T-helper 17 cell (primary cell): ENCODE data around the gene NKX2-3. TPM values are rescaled to one million over a fixed set of nuclear protein-coding genes. Genes with fewer than 3 reads are reported as not detected.

ENCODE experiments used
- ATAC-seq: fragments of 150-1000 bp; cut with Tn5 transposase; 2 replicates; pipeline ENCODE4 v1.10.0; 2021; ENCODE audit warnings: mild to moderate bottlenecking, moderate library complexity
- DNase-seq, 3 donors: peaks; one replicate each; pipeline versions ENCODE4 v3.0.0 to v3.0.0-alpha.2; 2020 to 2021
- H3K9me3 ChIP-seq: one replicate; pipeline ENCODE4 v1.7.0; 2013; ENCODE audit warnings: low read length, mild to moderate bottlenecking; ENCODE audit not compliant: control insufficient read depth, poor library complexity, severe bottlenecking
- H3K27ac Mint-ChIP-seq: one replicate; pipeline ENCODE4 v1.8.0; 2022; ENCODE audit warnings: mild to moderate bottlenecking, moderate library complexity, mixed read lengths
- H3K27me3 Mint-ChIP-seq: one replicate; pipeline ENCODE4 v1.8.0; 2022; ENCODE audit warnings: mixed read lengths
- H3K36me3 Mint-ChIP-seq: one replicate; pipeline ENCODE4 v1.8.0; 2022; ENCODE audit warnings: low read depth, mixed read lengths
- H3K4me1 Mint-ChIP-seq: one replicate; pipeline ENCODE4 v1.8.0; 2022; ENCODE audit warnings: mild to moderate bottlenecking, mixed read lengths
- H3K4me3 Mint-ChIP-seq: one replicate; pipeline ENCODE4 v1.8.0; 2022; ENCODE audit warnings: mild to moderate bottlenecking, moderate library complexity, mixed read lengths
- total RNA-seq, 4 donors: library from RNA in 2 of 4; stranded (reverse) in 2 of 4; gene quantifications; one replicate each; pipeline ENCODE4 v1.2.3 and lab custom pipeline; 2022 to 2026

NKX2-3 gene
- total RNA-seq, 2 donors from 2014 or later, result not detected

DNA sequence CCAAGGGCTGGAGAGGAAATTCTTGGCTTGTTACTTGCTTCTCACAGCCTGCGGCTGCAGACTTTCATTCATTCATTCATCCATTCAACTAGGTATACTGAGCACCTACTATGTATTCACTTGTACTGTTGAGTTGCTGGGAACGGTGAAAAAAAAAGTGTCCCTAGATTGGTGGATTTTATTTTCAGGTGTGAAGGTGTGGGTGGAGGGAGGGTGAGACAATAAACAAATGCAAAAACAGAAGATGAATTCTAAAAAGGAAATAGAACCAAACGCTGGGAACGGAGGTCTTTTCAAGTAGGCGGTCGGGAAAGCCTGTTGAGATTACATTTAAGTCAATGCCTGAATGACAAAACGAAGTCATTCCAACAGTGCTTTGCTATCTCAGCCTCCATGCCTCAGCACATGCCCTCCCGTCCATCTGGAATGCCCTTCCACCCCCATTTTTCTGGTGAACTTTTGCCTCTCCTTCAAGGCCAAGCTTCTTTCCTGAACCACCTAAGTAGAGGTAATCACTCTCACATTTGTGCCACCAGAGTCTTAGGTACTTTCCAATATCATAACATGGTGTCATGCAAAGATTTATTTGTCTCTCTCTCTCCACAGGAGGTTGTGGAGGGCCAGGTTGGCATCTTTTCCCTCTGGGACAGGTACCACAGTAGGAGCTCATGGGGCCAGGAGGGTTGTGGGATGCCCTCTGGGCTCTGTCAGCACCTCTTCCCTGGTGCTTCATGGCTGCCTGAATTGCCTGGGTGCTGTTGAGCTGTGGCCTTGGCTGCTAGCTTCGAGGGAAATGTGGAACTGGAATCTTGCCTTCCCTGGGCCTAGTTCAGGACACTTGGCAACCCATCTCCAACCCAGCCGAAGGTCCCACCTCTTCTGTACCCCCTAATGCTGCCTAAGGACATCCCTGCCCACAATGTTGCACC, 5.5 kb downstream of the NKX2-3 start:
- peaks cover 6% of the 10 kb centered on the region for H3K4me1 Mint-ChIP-seq
- no peak overlapping the region for H3K27ac Mint-ChIP-seq
- peaks cover 81% of the 10 kb centered on the region for H3K27me3 Mint-ChIP-seq
- H3K36me3 Mint-ChIP-seq, result peaks cover under 1% of the 10 kb centered on the region
- ATAC-seq (no peak), DNase-seq (no peak)
- H3K9me3 ChIP-seq, result no peaks in the 10 kb centered on the region
- H3K4me3 Mint-ChIP-seq, result no peak overlapping the region

DNA sequence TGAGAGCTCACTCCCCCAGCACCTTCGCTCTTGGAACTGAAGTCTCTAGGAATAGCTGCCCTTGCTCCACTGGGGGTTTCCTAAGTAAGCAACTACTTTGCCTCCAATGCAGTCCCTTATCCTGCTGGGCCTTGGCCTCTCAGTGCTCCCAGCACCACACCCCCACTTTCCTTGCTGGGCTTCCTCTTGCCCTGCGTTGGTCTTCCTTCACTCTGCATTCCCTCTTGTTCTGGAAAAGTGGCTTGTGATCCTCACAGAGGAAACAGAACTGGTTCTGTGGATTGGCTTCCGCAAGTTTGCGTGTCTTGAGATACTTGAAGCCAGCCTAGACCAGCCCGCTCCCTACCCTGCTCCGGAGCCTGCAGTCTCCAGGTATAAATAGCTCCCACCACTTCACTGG, 6.4 kb downstream of the NKX2-3 start:
- DNase-seq, result no peak
- Mint-ChIP-seq H3K36me3 (no peaks in the 10 kb centered on the region), H3K27me3 (peaks cover 81% of the 10 kb centered on the region), H3K4me3 (no peak overlapping the region), H3K27ac (no peak overlapping the region), H3K4me1 (peaks cover 6% of the 10 kb centered on the region)
- no peaks in the 10 kb centered on the region for H3K9me3 ChIP-seq
- ATAC-seq, result no peak

DNA sequence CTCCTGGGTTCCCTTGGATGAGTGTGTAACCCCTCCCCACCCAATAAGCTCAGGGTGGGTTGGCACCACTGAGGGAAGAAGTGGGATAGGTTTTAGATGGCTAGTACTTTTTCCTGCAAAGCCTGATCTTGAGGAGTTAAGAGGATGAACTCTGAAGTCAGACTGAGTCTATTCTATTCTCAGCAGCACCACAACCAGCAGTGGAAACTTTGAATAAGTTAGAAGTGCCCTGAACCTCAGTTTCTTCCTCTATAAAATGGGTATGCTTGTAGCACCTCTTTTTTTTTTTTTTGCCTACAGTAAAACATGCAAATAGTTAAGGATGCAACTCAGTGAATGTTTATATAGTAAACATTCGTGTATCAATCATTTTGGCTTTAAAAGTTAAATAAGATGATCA, 7.1 kb downstream of the NKX2-3 start:
- no peaks in the 10 kb centered on the region for H3K9me3 ChIP-seq
- Mint-ChIP-seq H3K4me1 (peaks cover 6% of the 10 kb centered on the region), H3K27me3 (peaks cover 81% of the 10 kb centered on the region), H3K27ac (no peak overlapping the region), H3K4me3 (no peak overlapping the region), H3K36me3 (no peaks in the 10 kb centered on the region)
- DNase-seq (no peak), ATAC-seq (no peak)

GRCh38 chr10:99540306-99540656, 7.5 kb downstream of the NKX2-3 start:
- H3K4me3 Mint-ChIP-seq, result no peak overlapping the region
- H3K9me3 ChIP-seq, result no peaks in the 10 kb centered on the region
- peaks cover 6% of the 10 kb centered on the region for H3K4me1 Mint-ChIP-seq
- no peak overlapping the region for H3K27ac Mint-ChIP-seq
- no peaks in the 10 kb centered on the region for H3K36me3 Mint-ChIP-seq
- ATAC-seq (no peak), DNase-seq (no peak)
- peaks cover 84% of the 10 kb centered on the region for H3K27me3 Mint-ChIP-seq

DNA sequence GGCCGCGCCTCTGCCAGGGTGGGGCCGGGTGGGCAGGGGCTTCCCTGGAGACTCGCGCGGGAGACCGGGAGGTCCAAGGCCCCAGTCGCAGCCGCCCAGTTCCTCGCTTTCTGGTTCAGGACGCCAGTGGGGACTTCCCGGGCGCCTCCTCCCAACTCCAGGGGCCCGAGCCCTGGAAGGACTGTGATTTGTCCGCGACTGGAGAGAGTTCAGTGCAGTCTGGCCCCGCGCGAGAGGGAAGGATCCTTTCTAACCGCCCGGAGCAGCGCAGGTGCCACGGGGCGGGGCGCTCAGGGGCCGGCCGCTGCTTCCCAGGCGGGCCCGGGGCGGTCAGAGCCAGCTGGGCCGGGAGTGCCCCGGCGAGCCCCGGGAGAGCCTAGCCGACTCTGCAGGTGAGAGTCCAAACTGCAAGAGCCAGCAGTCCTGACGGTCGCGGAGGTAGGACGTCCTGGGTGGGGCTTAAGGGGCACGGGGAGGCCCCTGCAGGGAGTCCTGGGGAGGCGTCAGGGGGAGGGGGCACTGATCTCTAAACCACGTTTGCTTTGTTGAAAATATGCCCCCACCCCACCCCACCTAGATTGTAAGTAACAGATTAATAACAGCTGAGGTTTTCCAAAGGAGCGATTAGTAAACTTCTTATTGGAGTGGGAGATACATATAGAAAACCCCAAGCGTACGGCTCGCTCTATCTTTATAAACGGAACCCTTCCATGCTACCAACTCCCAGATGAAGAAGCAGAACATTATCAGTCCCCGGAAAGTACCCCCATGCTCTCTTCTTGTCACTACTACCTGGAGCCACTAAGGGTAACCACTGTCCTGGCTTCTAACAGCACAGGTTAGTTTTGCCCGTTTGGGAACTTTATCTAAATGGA, 8.2 kb downstream of the NKX2-3 start:
- Mint-ChIP-seq H3K36me3 (no peaks in the 10 kb centered on the region), H3K4me1 (peaks cover 6% of the 10 kb centered on the region), H3K4me3 (peak overlapping the region; percentile 28), H3K27ac (no peak overlapping the region), H3K27me3 (peaks cover 88% of the 10 kb centered on the region)
- no peaks in the 10 kb centered on the region for H3K9me3 ChIP-seq
- ATAC-seq, result no peak
- no peak for DNase-seq

- peaks cover 82% of the 10 kb centered on the region for H3K27me3 Mint-ChIP-seq
- no peak for DNase-seq
- H3K4me1 Mint-ChIP-seq, result no peaks in the 10 kb centered on the region
- H3K9me3 ChIP-seq, result no peaks in the 10 kb centered on the region
- H3K27ac Mint-ChIP-seq, result no peak overlapping the region
- H3K4me3 Mint-ChIP-seq, result no peak overlapping the region
- no peak for ATAC-seq
- H3K36me3 Mint-ChIP-seq, result no peaks in the 10 kb centered on the region
Observed at GRCh38 chr10:99544322-99544721, 11.6 kb downstream of the NKX2-3 start.

- H3K9me3 ChIP-seq, result no peaks in the 10 kb centered on the region
- DNase-seq (no peak), ATAC-seq (no peak)
- H3K36me3 Mint-ChIP-seq, result peaks cover 4% of the 10 kb centered on the region
- H3K4me1 Mint-ChIP-seq, result peaks cover 3% of the 10 kb centered on the region
- H3K4me3 Mint-ChIP-seq, result no peak overlapping the region
- H3K27ac Mint-ChIP-seq, result no peak overlapping the region
- peaks cover 84% of the 10 kb centered on the region for H3K27me3 Mint-ChIP-seq
Observed at GRCh38 chr10:99548041-99548530, 15.3 kb downstream of the NKX2-3 start.

DNA sequence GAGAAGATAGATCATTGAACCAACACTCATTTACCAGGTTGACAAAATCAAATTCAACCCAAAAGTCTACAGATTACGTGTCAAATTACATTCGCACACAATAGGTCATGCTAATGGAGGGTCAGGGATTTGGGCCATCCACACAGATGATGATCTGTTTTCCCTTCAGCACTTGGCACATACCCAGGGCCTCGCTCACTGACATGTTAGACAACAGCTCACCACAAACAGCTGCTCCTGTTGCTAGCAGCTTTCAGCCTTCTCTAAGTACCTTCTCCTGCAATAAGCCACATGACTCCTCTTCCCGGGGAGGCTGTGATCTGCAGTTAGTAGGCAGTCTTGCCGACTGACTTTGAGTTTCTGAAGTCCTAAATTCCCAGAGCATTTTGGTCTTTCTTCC, 18.4 kb downstream of the NKX2-3 start:
- no peak for ATAC-seq
- no peak for DNase-seq
- Mint-ChIP-seq H3K36me3 (peaks cover 9% of the 10 kb centered on the region), H3K27me3 (peaks cover 77% of the 10 kb centered on the region), H3K27ac (no peak overlapping the region), H3K4me3 (no peak overlapping the region), H3K4me1 (peaks cover 5% of the 10 kb centered on the region)
- no peaks in the 10 kb centered on the region for H3K9me3 ChIP-seq

GRCh38 chr10:99551616-99552015, 18.9 kb downstream of the NKX2-3 start:
- Mint-ChIP-seq H3K36me3 (peaks cover 9% of the 10 kb centered on the region), H3K27me3 (peaks cover 72% of the 10 kb centered on the region), H3K4me3 (no peak overlapping the region), H3K27ac (no peak overlapping the region), H3K4me1 (peaks cover 5% of the 10 kb centered on the region)
- no peaks in the 10 kb centered on the region for H3K9me3 ChIP-seq
- DNase-seq (no peak), ATAC-seq (no peak)

GRCh38 chr10:99555371-99555770, 22.6 kb downstream of the NKX2-3 start:
- no peak overlapping the region for H3K4me3 Mint-ChIP-seq

GRCh38 chr10:99555825-99556523, 23.2 kb downstream of the NKX2-3 start:
- H3K4me3 Mint-ChIP-seq, result no peak overlapping the region
- DNase-seq, result no peak
- peaks cover 7% of the 10 kb centered on the region for H3K36me3 Mint-ChIP-seq
- peaks cover 62% of the 10 kb centered on the region for H3K27me3 Mint-ChIP-seq
- ATAC-seq, result no peak
- H3K9me3 ChIP-seq, result no peaks in the 10 kb centered on the region
- peaks cover 7% of the 10 kb centered on the region for H3K4me1 Mint-ChIP-seq
- H3K27ac Mint-ChIP-seq, result no peak overlapping the region

More at GRCh38 chr10:99555371-99555770, 22.6 kb downstream of the NKX2-3 start:
- no peak overlapping the region for H3K27ac Mint-ChIP-seq
- no peak for ATAC-seq
- no peaks in the 10 kb centered on the region for H3K9me3 ChIP-seq
- peaks cover 7% of the 10 kb centered on the region for H3K36me3 Mint-ChIP-seq
- peaks cover 5% of the 10 kb centered on the region for H3K4me1 Mint-ChIP-seq
- DNase-seq, result no peak
- peaks cover 61% of the 10 kb centered on the region for H3K27me3 Mint-ChIP-seq

- H3K27me3 Mint-ChIP-seq, result peaks cover 53% of the 10 kb centered on the region
- H3K27ac Mint-ChIP-seq, result no peak overlapping the region
- no peak overlapping the region for H3K4me3 Mint-ChIP-seq
- H3K4me1 Mint-ChIP-seq, result peaks cover 4% of the 10 kb centered on the region
- no peaks in the 10 kb centered on the region for H3K9me3 ChIP-seq
- DNase-seq (no peak), ATAC-seq (no peak)
- peaks cover 7% of the 10 kb centered on the region for H3K36me3 Mint-ChIP-seq
Observed at GRCh38 chr10:99557044-99557443, 24.3 kb downstream of the NKX2-3 start.

- Mint-ChIP-seq H3K4me3 (no peak overlapping the region), H3K4me1 (peaks cover 4% of the 10 kb centered on the region), H3K27me3 (peaks cover 51% of the 10 kb centered on the region), H3K27ac (no peak overlapping the region), H3K36me3 (peaks cover 5% of the 10 kb centered on the region)
- ATAC-seq (no peak), DNase-seq (no peak)
- H3K9me3 ChIP-seq, result no peaks in the 10 kb centered on the region
Observed at GRCh38 chr10:99558708-99559107, 26.0 kb downstream of the NKX2-3 start.
